ENCODE results near the gene MYBL2.
A peak's percentile ranks its signal among the peaks of the same experiment; 100 is the strongest.

Gene MYBL2

DNA sequence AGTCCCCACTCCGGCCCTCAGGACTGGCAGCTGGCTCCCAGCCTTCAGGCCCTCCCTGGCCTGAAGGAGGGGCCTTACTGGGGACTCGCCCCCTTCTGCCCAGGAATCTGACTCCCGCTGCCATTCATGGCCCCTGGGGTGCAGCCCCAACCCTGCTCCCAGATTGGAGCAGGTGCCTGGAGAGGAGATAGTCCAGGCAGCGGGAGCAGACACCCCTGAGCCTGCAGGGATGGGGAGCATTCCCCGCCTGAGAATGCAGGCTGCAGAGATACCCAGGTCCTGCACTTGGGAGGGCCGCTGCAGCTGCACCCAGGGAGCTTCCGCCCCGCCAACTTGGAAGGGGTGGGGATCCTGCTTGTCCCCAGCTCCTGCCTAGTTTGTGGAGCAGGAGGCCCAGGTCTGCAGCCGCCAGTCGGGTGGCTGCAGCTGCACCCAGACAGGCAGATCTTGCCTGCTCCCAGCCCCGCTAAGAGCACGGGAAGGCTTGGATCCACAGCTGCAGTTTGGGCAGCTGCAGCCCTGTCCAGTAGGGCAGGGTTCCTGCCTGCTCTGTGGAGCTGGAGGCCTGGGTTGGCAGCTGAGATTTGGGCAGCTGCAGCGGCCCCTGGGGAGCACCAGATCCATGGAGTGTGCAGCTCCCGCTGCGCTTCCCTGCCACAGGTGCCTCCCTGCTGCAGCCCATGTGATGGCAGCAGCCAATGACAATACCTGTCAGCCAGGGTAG is 54.7 kb downstream of the MYBL2 start:
- no peak for DNase-seq (ENCODE audit: low read depth in 2 of 2)
- TF ChIP-seq, protein P1, sequence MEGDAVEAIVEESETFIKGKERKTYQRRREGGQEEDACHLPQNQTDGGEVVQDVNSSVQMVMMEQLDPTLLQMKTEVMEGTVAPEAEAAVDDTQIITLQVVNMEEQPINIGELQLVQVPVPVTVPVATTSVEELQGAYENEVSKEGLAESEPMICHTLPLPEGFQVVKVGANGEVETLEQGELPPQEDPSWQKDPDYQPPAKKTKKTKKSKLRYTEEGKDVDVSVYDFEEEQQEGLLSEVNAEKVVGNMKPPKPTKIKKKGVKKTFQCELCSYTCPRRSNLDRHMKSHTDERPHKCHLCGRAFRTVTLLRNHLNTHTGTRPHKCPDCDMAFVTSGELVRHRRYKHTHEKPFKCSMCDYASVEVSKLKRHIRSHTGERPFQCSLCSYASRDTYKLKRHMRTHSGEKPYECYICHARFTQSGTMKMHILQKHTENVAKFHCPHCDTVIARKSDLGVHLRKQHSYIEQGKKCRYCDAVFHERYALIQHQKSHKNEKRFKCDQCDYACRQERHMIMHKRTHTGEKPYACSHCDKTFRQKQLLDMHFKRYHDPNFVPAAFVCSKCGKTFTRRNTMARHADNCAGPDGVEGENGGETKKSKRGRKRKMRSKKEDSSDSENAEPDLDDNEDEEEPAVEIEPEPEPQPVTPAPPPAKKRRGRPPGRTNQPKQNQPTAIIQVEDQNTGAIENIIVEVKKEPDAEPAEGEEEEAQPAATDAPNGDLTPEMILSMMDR (IDR thresholded peaks at IDR 0.05; ENCODE audit: low read depth, low read length), result no peak
- no peak overlapping the region for H3K4me3 ChIP-seq (replicated peaks in 1 of 2; ENCODE audit: low read depth in 2 of 2, low read length in 2 of 2)

DNA sequence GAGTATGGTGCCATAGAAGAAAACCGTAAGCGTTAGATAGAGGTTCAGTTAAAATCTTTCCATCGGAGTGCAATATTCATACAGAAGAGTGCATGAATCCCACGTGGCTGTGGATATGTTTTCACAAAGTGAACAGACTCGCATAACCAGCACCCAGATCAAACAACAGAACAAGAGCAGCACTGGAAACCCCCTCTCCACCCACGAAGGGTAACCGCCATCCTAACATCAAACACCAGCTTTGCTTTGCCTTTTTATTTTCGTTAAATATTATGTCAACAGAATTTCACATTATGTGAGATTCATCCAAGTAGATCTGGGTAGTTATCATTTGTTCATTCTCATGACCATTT is 55.2 kb downstream of the MYBL2 start:
- TF ChIP-seq, protein P1 (IDR thresholded peaks at IDR 0.05; ENCODE audit: low read depth, low read length), result no peak
- no peak for DNase-seq (ENCODE audit: low read depth in 2 of 2)
- no peak overlapping the region for H3K4me3 ChIP-seq (replicated peaks in 1 of 2; ENCODE audit: low read depth in 2 of 2, low read length in 2 of 2)

DNA sequence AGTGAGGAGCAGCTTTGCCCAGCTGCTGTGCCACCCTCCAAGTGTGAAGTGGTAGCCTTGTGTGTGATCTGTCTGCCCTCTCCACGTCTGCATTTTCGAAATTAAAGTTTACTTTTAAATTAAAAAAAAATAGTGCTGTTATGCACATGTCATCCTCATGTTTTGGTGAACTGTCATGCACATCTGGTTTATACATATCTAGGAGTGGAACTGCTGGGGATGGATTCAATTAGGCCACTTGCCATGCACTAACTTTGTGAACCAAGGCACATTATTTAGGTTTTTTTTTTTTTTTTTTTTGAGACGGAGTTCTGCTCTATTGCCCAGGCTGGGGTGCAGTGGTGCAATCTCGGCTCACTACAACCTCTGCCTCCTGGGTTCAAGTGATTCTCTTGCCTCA is 56.3 kb downstream of the MYBL2 start:
- TF ChIP-seq, protein P1 (IDR thresholded peaks at IDR 0.05; ENCODE audit: low read depth, low read length), result no peak
- no peak overlapping the region for H3K4me3 ChIP-seq (replicated peaks in 1 of 2; ENCODE audit: low read depth in 2 of 2, low read length in 2 of 2)
- DNase-seq (ENCODE audit: low read depth in 2 of 2), result no peak

DNA sequence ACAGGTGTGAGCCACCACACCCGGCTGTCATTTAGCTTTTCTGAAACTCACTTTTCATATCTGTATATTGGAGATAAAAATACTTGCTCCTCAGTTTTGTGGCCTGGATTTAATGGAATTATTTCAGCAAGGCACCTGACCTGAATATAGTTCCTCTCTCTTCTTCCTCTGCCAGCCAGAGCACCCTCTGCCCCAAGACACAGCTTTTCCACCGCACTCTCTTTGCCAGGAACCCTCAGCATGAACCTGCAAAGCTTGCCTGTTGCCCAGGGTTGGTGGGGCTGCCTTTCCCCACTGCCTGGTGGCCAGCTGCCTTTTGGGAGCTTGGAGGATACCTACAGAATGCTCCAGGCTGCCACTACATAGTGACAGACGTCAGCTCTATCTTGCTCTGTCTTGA is 56.8 kb downstream of the MYBL2 start:
- no peak overlapping the region for H3K4me3 ChIP-seq (replicated peaks in 1 of 2; ENCODE audit: low read depth in 2 of 2, low read length in 2 of 2)
- TF ChIP-seq, protein P1 (IDR thresholded peaks at IDR 0.05; ENCODE audit: low read depth, low read length), result no peak
- DNase-seq (ENCODE audit: low read depth in 2 of 2), result no peak

DNA sequence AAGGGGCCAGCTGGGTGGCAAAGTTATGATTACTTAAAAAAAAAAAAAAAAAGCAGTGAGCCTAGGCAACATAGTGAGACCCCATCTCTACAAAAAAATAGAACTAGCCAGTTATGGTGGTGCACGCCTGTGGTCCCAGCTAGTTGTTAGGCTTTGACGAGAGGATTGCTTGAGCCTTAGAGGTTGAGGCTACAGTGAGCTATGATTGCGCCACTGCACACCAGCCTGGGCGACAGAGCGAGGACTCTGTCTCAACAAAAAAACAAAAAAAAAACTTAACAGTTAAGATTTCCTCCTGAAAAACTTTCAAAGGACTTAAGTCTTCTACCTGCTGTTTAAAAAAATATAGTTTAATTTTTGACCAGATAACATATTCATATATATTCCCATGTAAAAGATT is 57.5 kb downstream of the MYBL2 start:
- H3K4me3 ChIP-seq (replicated peaks in 1 of 2; ENCODE audit: low read depth in 2 of 2, low read length in 2 of 2), result no peak overlapping the region
- DNase-seq (ENCODE audit: low read depth in 2 of 2), result no peak
- TF ChIP-seq, protein P1 (IDR thresholded peaks at IDR 0.05; ENCODE audit: low read depth, low read length), result no peak

DNA sequence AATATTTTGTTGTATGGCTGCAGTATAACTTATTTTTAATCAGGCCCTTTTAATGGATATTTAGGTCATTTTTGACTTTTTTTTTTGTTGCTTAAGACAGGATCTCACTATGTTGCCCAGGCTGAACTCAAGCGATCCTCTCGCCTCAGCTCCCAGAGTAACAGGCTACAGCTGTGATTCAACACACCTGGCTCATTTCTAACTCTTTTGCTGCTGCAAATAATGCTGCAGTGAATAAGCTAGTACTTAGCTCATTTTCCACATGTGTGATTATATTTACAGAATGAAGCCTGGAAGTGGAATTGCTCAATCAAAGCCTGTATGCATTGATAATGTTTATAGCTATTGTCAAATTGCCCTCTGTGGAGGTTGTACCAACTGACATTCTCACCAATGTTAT is 58.8 kb downstream of the MYBL2 start:
- H3K4me3 ChIP-seq (replicated peaks in 1 of 2; ENCODE audit: low read depth in 2 of 2, low read length in 2 of 2), result no peak overlapping the region
- peak in 1 of 2 donors; percentile 36 for DNase-seq (ENCODE audit: low read depth in 2 of 2)
- TF ChIP-seq, protein P1 (IDR thresholded peaks at IDR 0.05; ENCODE audit: low read depth, low read length), result no peak

DNA sequence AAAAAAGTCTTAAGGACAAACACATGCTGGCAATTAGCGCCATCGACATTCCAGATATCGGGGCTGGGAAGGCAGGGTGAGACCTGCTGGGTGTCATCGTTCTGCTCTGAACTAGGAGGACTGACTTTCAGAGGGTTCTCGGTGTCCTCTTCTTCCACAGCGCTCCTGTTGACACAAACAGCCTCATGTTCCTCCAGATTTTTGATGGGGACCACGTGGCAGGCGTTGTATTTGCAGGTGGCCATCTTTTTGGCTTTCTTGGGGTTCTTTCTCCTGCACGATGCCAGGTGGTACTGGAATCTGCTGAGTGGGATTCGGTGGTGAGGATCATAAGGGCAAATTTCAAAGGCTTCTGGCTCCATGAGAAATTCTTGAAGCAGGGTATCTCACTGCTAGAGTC is 59.4 kb downstream of the MYBL2 start:
- no peak overlapping the region for H3K4me3 ChIP-seq (replicated peaks in 1 of 2; ENCODE audit: low read depth in 2 of 2, low read length in 2 of 2)
- TF ChIP-seq, protein P1 (IDR thresholded peaks at IDR 0.05; ENCODE audit: low read depth, low read length), result no peak
- DNase-seq (ENCODE audit: low read depth in 2 of 2), result no peak
